ENCODE results near the gene MCRIP1.
"Not testable (repeated sequence)": the region's sequence is repeated elsewhere in the genome, so short reads cannot be mapped to it uniquely, and the experiment has no call there.

Gene MCRIP1

DNA sequence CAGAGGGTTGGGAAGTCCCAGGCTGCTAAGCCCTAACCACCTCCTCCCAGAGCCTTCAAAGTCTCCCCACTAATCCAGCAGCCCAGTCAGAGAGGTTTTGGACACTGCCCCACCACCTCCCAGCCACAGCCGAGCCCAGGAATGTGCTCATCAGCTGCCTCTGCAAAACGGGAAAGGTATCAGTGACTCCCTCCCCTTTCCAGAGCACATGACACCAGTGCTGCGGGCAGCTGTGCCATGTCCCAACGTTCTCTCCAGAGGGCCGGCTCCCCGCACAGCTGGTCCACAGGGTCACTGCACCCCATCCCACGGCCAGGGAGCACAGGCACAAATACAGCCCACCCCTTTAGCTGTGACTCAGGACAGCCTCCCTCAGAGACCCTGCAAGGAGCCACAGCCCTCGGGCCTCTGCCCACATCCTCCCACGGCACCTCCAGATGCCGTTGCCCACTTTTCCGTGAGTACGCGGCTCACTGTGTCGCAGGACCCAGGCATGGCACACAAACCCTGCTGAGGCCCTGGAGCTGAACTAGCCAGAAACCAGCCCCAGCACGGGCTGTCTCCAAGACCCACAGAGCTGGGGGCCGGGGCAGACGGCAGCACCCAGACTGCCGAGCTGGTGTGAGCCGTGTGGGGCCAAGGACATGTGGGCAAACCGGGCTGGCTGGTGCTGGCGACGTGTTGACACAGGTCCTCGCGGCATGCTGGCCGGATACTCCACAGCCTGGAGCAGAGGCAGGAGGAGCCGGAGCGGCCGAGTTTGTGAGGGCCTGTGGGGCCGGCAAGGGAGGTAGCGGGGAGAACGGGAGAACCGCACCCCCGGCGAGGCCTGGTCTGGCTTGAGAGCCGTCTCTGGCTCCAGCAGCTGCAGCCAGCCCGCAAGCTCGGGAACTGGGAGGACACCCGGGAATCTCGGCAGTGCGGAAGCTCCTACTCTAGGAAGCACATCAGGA lies 8.0 kb upstream of the MCRIP1 start:
- no peak for DNase-seq

GRCh38 chr17:81840059-81840458 lies 7.0 kb upstream of the MCRIP1 start:
- not testable (repeated sequence) for DNase-seq

GRCh38 chr17:81839301-81839700 lies 6.2 kb upstream of the MCRIP1 start:
- DNase-seq: no peak

GRCh38 chr17:81838753-81839255 lies 5.7 kb upstream of the MCRIP1 start:
- no peak for DNase-seq

- peak; percentile 13 for DNase-seq
These were observed 4.5 kb upstream of the MCRIP1 start for GRCh38 chr17:81837641-81838040.

DNA sequence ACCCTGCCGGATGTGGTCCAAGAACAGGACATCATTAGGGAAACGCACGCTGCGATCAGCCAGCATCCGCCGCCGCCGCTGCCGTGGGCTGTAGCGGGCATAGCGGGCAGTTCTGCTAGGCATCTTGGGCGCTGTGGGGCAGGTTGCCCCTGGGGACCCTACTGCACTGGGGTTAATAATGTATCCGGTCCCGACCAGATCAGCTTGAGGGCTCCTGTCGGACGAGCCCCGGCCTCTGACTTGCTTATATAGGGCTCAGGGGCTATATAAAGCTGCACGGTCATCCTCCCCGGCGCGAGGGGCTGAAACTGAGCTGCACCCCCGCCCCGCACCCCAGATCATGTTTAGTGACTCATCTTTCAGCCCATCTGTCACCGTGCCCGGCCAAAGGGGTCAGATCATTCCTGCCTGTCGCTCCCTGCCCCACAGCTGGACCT lies 1.8 kb upstream of the MCRIP1 start, which contains the start of gene PPP1R27:
PPP1R27 (minus strand) TSS at position 220 of the 437 bp plus-strand sequence; CDS start at position 123, 97 bp downstream.
- DNase-seq: no peak

GRCh38 chr17:81833921-81834830 lies 1.1 kb upstream of the MCRIP1 start:
- DNase-seq: no peak

GRCh38 chr17:81832608-81833159 lies 407 bp downstream of the MCRIP1 start:
- DNase-seq: peak; percentile 24

GRCh38 chr17:81831957-81832607 lies 1.0 kb downstream of the MCRIP1 start:
- peak; percentile 39 for DNase-seq

- no peak for DNase-seq
These were observed 1.5 kb downstream of the MCRIP1 start for GRCh38 chr17:81831563-81831956.

DNA sequence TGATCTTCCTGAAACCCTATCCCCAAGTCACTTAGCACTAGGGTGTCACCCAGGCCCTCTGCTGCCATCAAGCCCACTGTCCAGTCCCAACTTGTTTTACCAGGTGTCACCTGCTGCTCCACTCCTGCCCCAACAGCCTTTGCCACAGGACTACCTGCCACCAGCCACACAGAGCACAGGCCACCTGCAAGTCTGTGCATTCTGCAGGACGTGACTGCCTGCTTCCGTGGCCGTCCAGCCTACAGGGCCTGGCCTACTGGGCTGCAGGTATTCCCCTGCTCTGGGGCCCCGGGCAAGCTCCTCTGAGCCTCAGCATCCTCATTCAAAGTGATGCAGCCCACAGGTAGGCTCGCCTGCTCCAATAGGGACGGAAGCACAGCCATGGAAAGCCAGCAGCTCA lies 3.2 kb downstream of the MCRIP1 start:
- DNase-seq: no peak

DNA sequence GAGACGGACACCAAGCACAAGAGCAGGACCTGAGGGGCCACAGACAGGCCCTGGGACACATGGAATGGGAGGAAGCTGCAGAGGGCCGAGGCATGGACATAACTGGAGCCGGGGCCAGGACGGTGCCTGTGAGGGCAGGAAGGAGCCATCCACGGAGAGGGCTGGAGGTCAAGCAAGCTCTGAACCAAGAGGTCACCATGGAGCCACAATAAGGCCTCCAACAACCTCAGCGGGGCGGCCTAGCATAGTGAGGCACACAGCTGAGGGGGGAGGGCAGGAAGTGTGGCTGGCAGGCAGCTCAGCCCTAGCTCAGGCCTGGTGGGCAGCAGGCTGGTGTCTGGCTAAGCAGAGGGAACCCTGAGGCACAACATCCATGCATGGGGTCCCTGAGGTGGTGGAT lies 4.4 kb downstream of the MCRIP1 start:
- no peak for DNase-seq

DNA sequence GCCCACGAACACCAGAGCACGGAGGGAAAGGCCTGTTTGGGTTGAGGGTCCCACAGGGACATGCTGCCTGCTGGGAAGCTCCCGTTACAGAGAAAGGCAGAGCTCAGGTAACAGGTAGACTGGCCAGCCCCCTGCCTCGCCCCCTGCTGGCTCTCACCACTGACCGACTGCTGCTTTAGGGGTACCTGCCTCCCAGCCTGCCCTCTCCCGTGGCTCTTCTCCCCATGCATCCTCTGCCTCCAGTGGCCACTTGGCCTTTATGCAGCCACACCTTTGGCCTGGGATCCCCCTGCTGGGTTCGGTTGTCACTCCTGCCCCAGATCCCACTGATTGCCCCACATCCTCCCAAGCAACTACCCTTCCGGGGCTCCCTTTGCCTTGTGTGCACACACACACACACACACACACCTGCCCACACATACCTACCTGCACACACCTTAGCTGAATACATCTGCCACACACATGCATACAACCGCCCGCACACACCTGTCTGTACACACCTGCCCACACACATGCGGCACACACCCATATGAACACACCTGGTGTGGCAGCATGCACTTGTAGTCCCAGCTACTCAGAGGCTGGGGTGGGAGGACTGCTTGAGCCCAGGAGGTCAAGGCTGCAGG lies 7.1 kb downstream of the MCRIP1 start:
- DNase-seq: no peak

- no peak for DNase-seq
These were observed 8.5 kb downstream of the MCRIP1 start for GRCh38 chr17:81824595-81824994.

- DNase-seq: no peak
These were observed 9.1 kb downstream of the MCRIP1 start for GRCh38 chr17:81823820-81824550.

DNA sequence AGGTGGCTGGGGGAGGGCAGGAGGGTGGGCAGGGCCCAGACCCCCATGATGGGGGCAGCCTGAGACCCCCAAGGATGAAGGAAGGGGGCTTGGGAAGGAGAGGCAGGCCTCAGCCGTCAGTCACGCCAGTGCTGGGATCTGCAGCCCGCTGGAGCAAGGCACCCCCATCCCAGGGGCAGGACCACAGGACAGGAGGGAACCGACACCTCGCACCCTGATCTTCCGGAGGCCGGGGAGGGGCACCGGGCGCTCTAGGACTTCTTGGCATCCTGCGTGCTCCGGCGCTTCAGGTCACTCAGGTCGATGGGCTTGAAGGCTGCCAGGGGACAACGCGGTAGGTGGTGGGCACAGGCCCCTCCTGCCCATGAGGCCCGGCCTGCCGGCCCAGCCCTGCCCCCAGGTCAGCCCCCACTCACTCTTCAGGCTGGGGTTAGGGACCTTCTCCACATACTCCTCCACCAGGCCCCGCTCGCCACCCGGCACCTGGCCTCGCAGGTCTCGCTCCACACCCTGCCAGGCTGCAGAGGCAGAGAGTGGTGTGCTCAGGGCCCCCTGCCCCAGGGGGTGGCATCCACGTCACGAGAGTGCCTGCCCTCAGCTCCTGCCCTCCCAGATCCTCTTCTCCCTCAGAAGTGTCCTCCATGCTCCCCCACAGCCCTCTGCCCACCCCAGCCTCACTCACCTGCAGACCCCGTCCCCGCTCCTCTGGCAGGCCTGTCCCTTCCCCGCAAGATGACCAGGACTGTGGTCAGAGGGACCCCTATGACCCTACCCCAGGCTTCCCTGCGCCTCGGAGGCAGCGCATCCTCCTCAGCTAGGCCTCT lies 9.9 kb downstream of the MCRIP1 start:
- no peak for DNase-seq

DNA sequence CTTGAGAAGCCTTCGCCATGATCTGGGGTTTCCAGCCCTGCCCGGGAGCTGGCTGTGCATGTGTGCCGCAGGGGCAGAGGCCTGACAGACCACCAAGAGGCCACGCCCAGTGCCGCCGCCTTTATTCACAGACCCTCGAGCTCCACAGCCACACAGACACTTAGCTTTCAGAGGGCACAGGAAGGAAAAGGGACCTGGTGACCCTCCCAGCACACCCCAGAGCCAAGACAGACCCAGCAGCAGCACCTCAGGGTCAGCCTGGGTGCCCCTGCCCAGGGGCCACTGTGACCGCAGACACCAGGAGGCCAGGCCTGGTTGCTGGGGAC lies 10.8 kb downstream of the MCRIP1 start:
- no peak for DNase-seq

DNA sequence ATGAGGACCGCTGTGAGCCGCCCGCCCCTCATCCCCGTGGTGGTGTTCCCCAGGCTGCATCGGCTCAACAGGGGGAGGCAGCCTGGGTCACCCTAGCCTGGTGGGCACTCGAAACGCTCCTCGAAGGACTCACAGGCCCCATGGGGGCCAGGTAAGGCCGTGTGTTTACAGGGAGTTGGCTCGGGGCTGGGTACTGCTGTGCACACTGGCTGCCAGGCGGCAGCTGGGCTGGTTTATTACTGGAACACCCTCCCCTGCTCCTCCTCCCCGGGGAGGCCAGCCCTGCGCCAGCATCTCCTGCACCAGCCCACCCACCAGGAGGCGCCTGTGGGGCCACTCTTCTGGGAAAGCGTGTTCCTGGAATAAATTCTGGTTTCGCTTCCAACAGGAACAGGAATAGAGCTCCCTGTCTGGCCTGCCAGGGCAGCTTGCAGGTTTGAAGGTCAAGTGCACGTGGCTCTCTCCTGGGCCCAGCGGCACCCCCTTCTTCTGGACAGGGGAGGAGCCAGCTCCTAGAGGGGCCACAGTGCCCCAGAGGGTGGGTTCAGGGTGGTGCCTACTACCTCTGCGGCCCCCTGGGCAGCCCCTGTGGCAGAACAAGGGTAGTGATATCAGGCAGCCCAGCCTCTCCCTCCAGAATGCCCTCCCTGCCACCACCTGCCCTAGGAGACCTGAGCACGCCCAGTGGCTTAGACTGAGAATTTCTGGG lies 11.3 kb downstream of the MCRIP1 start:
- DNase-seq: peak; percentile 41

GRCh38 chr17:81821147-81821546 lies 11.9 kb downstream of the MCRIP1 start:
- DNase-seq: no peak

DNA sequence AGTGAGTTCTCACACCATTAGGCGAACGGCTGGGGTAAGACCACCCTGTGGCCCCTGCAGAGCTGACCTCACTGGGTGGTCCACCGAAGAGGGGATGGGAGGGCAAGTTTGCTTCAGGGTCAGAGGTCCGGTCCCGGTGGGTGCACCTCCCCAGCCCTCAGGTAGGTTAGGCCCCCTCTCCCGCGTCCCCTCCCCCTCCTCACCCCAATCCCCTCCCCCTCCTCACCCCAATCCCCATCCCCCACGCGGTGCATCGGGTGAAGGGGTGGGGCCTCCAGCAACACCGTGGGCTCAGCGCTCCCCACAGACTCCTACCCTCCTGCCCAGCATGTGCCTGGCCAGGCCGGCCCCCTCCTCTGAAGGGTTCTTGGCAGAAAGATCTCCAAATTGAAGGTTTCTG lies 13.4 kb downstream of the MCRIP1 start:
- DNase-seq: no peak
